Ovary (tissue), 9 donors: ENCODE results near the gene PWWP2B. TPM values are rescaled to one million over a fixed set of nuclear protein-coding genes. Genes with fewer than 3 reads are reported as not detected.
A peak's percentile ranks its signal among the peaks of the same experiment; 100 is the strongest.

Experiments
- DNase-seq, 5 donors: peaks; one replicate each; pipeline ENCODE4 v3.0.0-alpha.2; 2019 to 2020
- H3K27ac ChIP-seq, 2 donors: fragments of 200-600 bp; one replicate each; pipeline versions ENCODE4 v1.5.1 to v1.8.0; 2019 to 2022
- H3K27me3 ChIP-seq: fragments of 200-600 bp; one replicate; pipeline ENCODE4 v1.8.0; 2022
- H3K36me3 ChIP-seq: fragments of 200-600 bp; sonication (generic); one replicate; pipeline ENCODE4 v1.5.1; 2019
- H3K4me1 ChIP-seq: one replicate; pipeline ENCODE4 v1.8.1; 2013; ENCODE audit warnings: mild to moderate bottlenecking, moderate library complexity; ENCODE audit not compliant: insufficient read depth
- H3K4me3 ChIP-seq: fragments of 200-600 bp; sonication (generic); one replicate; pipeline ENCODE4 v1.5.1; 2017
- H3K9me3 ChIP-seq, 2 donors: fragments of 200-600 bp in 1 of 2; sonication (generic) in 1 of 2; one replicate each; pipeline versions ENCODE4 v1.5.1 to v1.8.1; 2013 to 2019; ENCODE audit warnings: mild to moderate bottlenecking in 1 of 2, moderate library complexity in 1 of 2
- CTCF ChIP-seq, 3 donors: fragments of 450-650 bp in 2 of 3; fragments of 200-600 bp in 1 of 3; IDR thresholded peaks; one replicate each; pipeline versions ENCODE4 v1.5.1 to v1.8.0; 2016 to 2022; ENCODE audit warnings: antibody characterized with exemption in 3 of 3, mild to moderate bottlenecking in 1 of 3
- EP300 ChIP-seq: sonication (generic); formaldehyde crosslinking; IDR thresholded peaks from one replicate; pipeline ENCODE4 v1.6.1; 2017; ENCODE audit warnings: antibody characterized with exemption
- POLR2A ChIP-seq: fragments of 450-650 bp; IDR thresholded peaks from one replicate; pipeline ENCODE4 v1.6.1; 2017; ENCODE audit warnings: antibody characterized with exemption, mild to moderate bottlenecking, moderate library complexity
- WGBS, 3 donors: extraction: QIAGEN DNeasy Blood & Tissue Kit in 1 of 3; methylation state at CpG; one replicate each; pipeline versions ENCODE4 v1.1.5 to v1.1.7; 2013 to 2017; 5-methylcytosine and 5-hydroxymethylcytosine counted together
- intact Hi-C, 4 donors: fragments of 100-400 bp; cut with DNase I; formaldehyde crosslinking; loops; one replicate each; pipeline versions ENCODE4 v1.11.0 to v1.15.1; 2022 to 2023
- polyA plus RNA-seq, 2 donors: library from polyadenylated mRNA; stranded (reverse); fragments of 200-250 nt in 1 of 2; fragments of 350-450 nt in 1 of 2; fragmentation: Illumina TruSeq in 1 of 2; extraction: RNeasy Lipid Tissue Mini Kit (QIAGEN cat#74804) in 1 of 2; gene quantifications; one replicate each; pipeline ENCODE4 v1.2.3, GENCODE V29; 2013 to 2014
- total RNA-seq, 7 donors: library from RNA; depleted of rRNA in 2 of 7; stranded (reverse); fragments of >200 nt in 2 of 7; fragmentation: NEBNext Ultra II Directional in 3 of 7; extraction: Animal tissue kit (Norgen Biotek cat#: 25700) in 3 of 7; gene quantifications; one replicate each; pipeline versions ENCODE4 v1.1.0 to v1.2.4, GENCODE V29; 2016 to 2023
- donor health status: DM: no; HTN: no; CAD: no; lungs with moderate emphysema.
- donor health status: DM: no; HTN: no; CAD: no.
- donor health status: Bipolar disorder and iron deficiency.
- donor health status: DM: yes; HTN: yes; CAD: no.
- donor health status: DM: no; HTN: no; CAD: no.
- donor health status: DM: yes; HTN: yes; CAD: no.

The PWWP2B gene
- total and polyA plus RNA-seq, 9 donors: 1.1 to 26.0 (median 14.9) TPM

GRCh38 chr10:132364594-132364970 is 32.4 kb upstream of the PWWP2B start:
- H3K4me1 ChIP-seq: no peaks in the 10 kb centered on the region
- no peaks in the 10 kb centered on the region for H3K27me3 ChIP-seq
- WGBS, 3 donors: 71 to 89% (median 85%) methylated on average over 12 to 14 of the region's 14 CpGs
- no peaks in the 10 kb centered on the region for H3K9me3 ChIP-seq
- intact Hi-C loops: no loop called here
- peak in 1 of 5 donors; percentile 35 for DNase-seq
- no peak overlapping the region for H3K4me3 ChIP-seq
- no peak overlapping the region for H3K27ac ChIP-seq
- TF ChIP-seq EP300 (no peak), POLR2A (no peak), CTCF (IDR thresholded peaks at IDR 0.05) (no peak)
- no peaks in the 10 kb centered on the region for H3K36me3 ChIP-seq

- Histone ChIP-seq H3K4me3 (no peak overlapping the region), H3K27me3 (no peaks in the 10 kb centered on the region), H3K4me1 (no peaks in the 10 kb centered on the region), H3K36me3 (no peaks in the 10 kb centered on the region), H3K9me3 (no peaks in the 10 kb centered on the region), H3K27ac (no peak overlapping the region)
- no peak for DNase-seq
- intact Hi-C loops: no loop called here
- no peak for TF ChIP-seq EP300
- no peak for TF ChIP-seq POLR2A
- TF ChIP-seq CTCF (IDR thresholded peaks at IDR 0.05): no peak
- WGBS, 3 donors: 92 to 97% (median 94%) methylated on average over 9 of the region's 9 CpGs
These were observed 31.9 kb upstream of the PWWP2B start for GRCh38 chr10:132365102-132365501.

GRCh38 chr10:132366006-132366405 is 31.0 kb upstream of the PWWP2B start:
- no peak overlapping the region for H3K27ac ChIP-seq
- TF ChIP-seq EP300: no peak
- TF ChIP-seq POLR2A: no peak
- no peak for TF ChIP-seq CTCF (IDR thresholded peaks at IDR 0.05)
- no peaks in the 10 kb centered on the region for H3K4me1 ChIP-seq
- no peak overlapping the region for H3K4me3 ChIP-seq
- H3K36me3 ChIP-seq: no peaks in the 10 kb centered on the region
- no peaks in the 10 kb centered on the region for H3K27me3 ChIP-seq
- intact Hi-C loops: no loop called here
- DNase-seq: peak in 1 of 5 donors; percentile 11
- no peaks in the 10 kb centered on the region for H3K9me3 ChIP-seq
- 92 to 98% (median 95%) methylated on average over 8 of the region's 8 CpGs for WGBS, 3 donors

GRCh38 chr10:132366499-132366898 is 30.5 kb upstream of the PWWP2B start:
- Histone ChIP-seq H3K36me3 (no peaks in the 10 kb centered on the region), H3K4me1 (no peaks in the 10 kb centered on the region), H3K9me3 (no peaks in the 10 kb centered on the region), H3K27me3 (no peaks in the 10 kb centered on the region), H3K27ac (no peak overlapping the region), H3K4me3 (no peak overlapping the region)
- DNase-seq: peak in 1 of 5 donors; percentile 13
- TF ChIP-seq POLR2A: no peak
- no peak for TF ChIP-seq EP300
- TF ChIP-seq CTCF (IDR thresholded peaks at IDR 0.05): no peak
- 74 to 89% (median 86%) methylated on average over 9 of the region's 9 CpGs for WGBS, 3 donors
- intact Hi-C loops: no loop called here

GRCh38 chr10:132368391-132368790 is 28.6 kb upstream of the PWWP2B start:
- intact Hi-C loops: no loop called here
- no peaks in the 10 kb centered on the region for H3K27me3 ChIP-seq
- H3K9me3 ChIP-seq: no peaks in the 10 kb centered on the region
- no peak overlapping the region for H3K4me3 ChIP-seq
- no peaks in the 10 kb centered on the region for H3K36me3 ChIP-seq
- no peak for DNase-seq
- no peak for TF ChIP-seq EP300
- TF ChIP-seq CTCF (IDR thresholded peaks at IDR 0.05): no peak
- no peak for TF ChIP-seq POLR2A
- H3K27ac ChIP-seq: no peak overlapping the region
- no peaks in the 10 kb centered on the region for H3K4me1 ChIP-seq
- WGBS, 3 donors: 79 to 90% (median 84%) methylated on average over 4 of the region's 4 CpGs
